Panc1 (cell line): ENCODE results near the gene NR5A1. TPM values are rescaled to one million over a fixed set of nuclear protein-coding genes. Genes with fewer than 3 reads are reported as not detected.

ENCODE experiments used
- ATAC-seq: fragments of 200-7000 bp; cut with Tn5 transposase; 2 replicates; pipeline ENCODE4 v1.9.1; 2020; ENCODE audit warnings: mild to moderate bottlenecking, moderate library complexity
- BruUV-seq: library from RNA; stranded (reverse); fragments of 400-500 nt; replicated peaks from 2 replicates; lab custom pipeline; 2021; lab: Mats Ljungman, UMichigan
- CTCF ChIA-PET: fragments of 300-600 bp; sonication (Branson Sonifier 250); formaldehyde crosslinking; loops from one replicate; lab custom pipeline; 2022; ENCODE audit warnings: antibody characterized with exemption; lab: Charles Lee
- POLR2A ChIA-PET: fragments of 300-600 bp; sonication (Branson Sonifier 250); formaldehyde crosslinking; loops from one replicate; lab custom pipeline; 2022; ENCODE audit warnings: antibody characterized with exemption; lab: Charles Lee
- DNase-seq: peaks from one replicate; pipeline ENCODE4 v3.0.0-alpha.2; 2010; ENCODE audit warnings: low read depth, low spot score
- H3K27ac ChIP-seq: 2 replicates; pipeline ENCODE4 v1.5.1; 2011; ENCODE audit warnings: mild to moderate bottlenecking, low read length, inconsistent platforms
- H3K27me3 ChIP-seq: fragments of 200-500 bp; sonication (Bioruptor generic); 2 replicates; pipeline ENCODE4 v1.6.0; 2014; ENCODE audit warnings: low read length, inconsistent platforms; ENCODE audit not compliant: control insufficient read depth, insufficient read depth
- H3K36me3 ChIP-seq: fragments of 200-500 bp; sonication (Bioruptor generic); 2 replicates; pipeline ENCODE4 v1.5.1; 2014; ENCODE audit warnings: inconsistent platforms, mild to moderate bottlenecking, low read length, moderate library complexity; ENCODE audit not compliant: control insufficient read depth, insufficient read depth
- H3K4me1 ChIP-seq: 2 replicates; pipeline ENCODE4 v1.5.1; 2011; ENCODE audit warnings: inconsistent platforms, mild to moderate bottlenecking, low read length, moderate library complexity; ENCODE audit not compliant: control insufficient read depth, insufficient read depth
- H3K4me3 ChIP-seq, 2 experiments: 2 replicates each; pipeline ENCODE4 v1.5.1; 2011 to 2012; ENCODE audit warnings: low read depth in 2 of 2, low read length in 2 of 2, mild to moderate bottlenecking in 2 of 2, inconsistent platforms in 1 of 2, moderate library complexity in 1 of 2
- H3K9me3 ChIP-seq: fragments of 200-500 bp; sonication (Bioruptor generic); 2 replicates; pipeline ENCODE4 v1.5.1; 2014; ENCODE audit warnings: low read depth, mild to moderate bottlenecking, inconsistent platforms, low read length, moderate library complexity; ENCODE audit not compliant: control insufficient read depth, insufficient read depth
- POLR2AphosphoS5 ChIP-seq: IDR thresholded peaks from 2 replicates; pipeline ENCODE4 v1.6.1; 2012; ENCODE audit warnings: mild to moderate bottlenecking, low read depth, low read length, moderate library complexity
- SIN3A ChIP-seq: IDR thresholded peaks from 2 replicates; pipeline ENCODE4 v1.6.1; 2012; ENCODE audit warnings: low read depth, mild to moderate bottlenecking, low read length, moderate library complexity, borderline replicate concordance; ENCODE audit not compliant: insufficient read depth
- TCF7L2 ChIP-seq: IDR thresholded peaks from 2 replicates; pipeline ENCODE4 v1.6.1; 2011; ENCODE audit warnings: mild to moderate bottlenecking, low read depth, low read length, inconsistent platforms
- in situ Hi-C: cut with HindIII; loops from 2 replicates; pipeline ENCODE4 v1.10.0; 2016; ENCODE audit warnings: low sequenced_read_pairs, low pct_unique_long_range_greater_than_20kb
- intact Hi-C: fragments of 100-400 bp; cut with micrococcal nuclease; formaldehyde crosslinking; loops from one replicate; pipeline ENCODE4 v1.10.0; 2022; ENCODE audit not compliant: unreplicated experiment
- total RNA-seq: library from RNA; stranded (reverse); gene quantifications from one replicate; pipeline ENCODE4 v1.2.1, GENCODE V29; 2021; ENCODE audit not compliant: unreplicated experiment
- TF ChIP-seq, protein P1 (sequence below): fragments of 450-650 bp; IDR thresholded peaks from 2 replicates; pipeline ENCODE4 v1.5.1; 2017; ENCODE audit warnings: mild to moderate bottlenecking
- TF ChIP-seq, protein P2 (sequence below), 2 experiments: IDR thresholded peaks; 2 replicates each; pipeline ENCODE4 v1.6.1; 2011 to 2012; ENCODE audit warnings: low read depth in 2 of 2, control low read depth in 1 of 2, low read length in 1 of 2, mild to moderate bottlenecking in 1 of 2, moderate library complexity in 1 of 2; ENCODE audit not compliant: insufficient read depth in 1 of 2

The NR5A1 gene
- total RNA-seq, 1 experiment from 2014 or later = 2.5 TPM

DNA sequence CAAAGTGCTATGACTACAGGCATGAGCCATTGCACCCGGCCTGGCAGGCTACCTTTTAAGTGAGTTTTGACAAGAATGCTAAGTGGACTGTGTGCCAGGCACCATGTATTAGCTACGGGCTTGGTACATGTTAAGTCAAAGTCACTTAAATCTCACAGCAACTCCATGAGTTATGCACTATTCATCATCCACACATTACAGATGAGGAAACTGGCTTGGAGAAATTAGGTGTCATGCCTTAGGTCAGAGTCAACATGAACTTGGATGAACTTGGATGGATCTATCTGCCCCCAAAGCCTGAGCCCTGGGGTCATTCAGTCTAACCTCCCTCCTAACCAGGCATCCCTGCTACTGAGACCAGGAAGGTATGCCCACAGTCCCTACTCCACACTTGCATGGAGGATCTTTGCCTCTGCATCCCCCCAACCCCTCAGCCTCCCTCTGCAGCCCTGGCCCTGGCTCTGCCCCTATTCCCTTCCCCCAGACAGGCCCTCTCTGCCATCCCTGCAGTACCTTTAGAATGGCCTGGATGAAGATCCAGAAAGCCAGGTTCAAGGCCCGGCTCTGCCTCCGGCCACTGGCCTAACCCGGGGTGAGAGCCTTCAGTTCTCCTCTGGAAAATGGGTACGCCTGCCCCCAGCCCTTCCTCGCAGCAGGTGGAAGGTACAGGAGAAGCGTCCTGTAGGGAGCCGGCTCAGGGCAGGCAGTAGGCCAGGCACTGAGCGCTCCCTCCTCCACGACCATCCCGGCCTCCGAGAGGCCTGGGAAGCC, 57.6 kb downstream of the NR5A1 start:
- ChIA-PET POLR2A (no interaction called here), CTCF (no interaction called here)
- in situ Hi-C loops = no loop called here
- H3K4me1 ChIP-seq = no peaks in the 10 kb centered on the region
- no peak overlapping the region for H3K27ac ChIP-seq
- no peak for ATAC-seq
- BruUV-seq = no TSS peak
- H3K27me3 ChIP-seq = no peaks in the 10 kb centered on the region
- no peak for DNase-seq
- no peak overlapping the region for H3K4me3 ChIP-seq
- TF ChIP-seq, protein P1, sequence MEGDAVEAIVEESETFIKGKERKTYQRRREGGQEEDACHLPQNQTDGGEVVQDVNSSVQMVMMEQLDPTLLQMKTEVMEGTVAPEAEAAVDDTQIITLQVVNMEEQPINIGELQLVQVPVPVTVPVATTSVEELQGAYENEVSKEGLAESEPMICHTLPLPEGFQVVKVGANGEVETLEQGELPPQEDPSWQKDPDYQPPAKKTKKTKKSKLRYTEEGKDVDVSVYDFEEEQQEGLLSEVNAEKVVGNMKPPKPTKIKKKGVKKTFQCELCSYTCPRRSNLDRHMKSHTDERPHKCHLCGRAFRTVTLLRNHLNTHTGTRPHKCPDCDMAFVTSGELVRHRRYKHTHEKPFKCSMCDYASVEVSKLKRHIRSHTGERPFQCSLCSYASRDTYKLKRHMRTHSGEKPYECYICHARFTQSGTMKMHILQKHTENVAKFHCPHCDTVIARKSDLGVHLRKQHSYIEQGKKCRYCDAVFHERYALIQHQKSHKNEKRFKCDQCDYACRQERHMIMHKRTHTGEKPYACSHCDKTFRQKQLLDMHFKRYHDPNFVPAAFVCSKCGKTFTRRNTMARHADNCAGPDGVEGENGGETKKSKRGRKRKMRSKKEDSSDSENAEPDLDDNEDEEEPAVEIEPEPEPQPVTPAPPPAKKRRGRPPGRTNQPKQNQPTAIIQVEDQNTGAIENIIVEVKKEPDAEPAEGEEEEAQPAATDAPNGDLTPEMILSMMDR = no peak
- TF ChIP-seq TCF7L2 = no peak
- TF ChIP-seq SIN3A = no peak
- no peak for TF ChIP-seq POLR2AphosphoS5
- TF ChIP-seq, protein P2, sequence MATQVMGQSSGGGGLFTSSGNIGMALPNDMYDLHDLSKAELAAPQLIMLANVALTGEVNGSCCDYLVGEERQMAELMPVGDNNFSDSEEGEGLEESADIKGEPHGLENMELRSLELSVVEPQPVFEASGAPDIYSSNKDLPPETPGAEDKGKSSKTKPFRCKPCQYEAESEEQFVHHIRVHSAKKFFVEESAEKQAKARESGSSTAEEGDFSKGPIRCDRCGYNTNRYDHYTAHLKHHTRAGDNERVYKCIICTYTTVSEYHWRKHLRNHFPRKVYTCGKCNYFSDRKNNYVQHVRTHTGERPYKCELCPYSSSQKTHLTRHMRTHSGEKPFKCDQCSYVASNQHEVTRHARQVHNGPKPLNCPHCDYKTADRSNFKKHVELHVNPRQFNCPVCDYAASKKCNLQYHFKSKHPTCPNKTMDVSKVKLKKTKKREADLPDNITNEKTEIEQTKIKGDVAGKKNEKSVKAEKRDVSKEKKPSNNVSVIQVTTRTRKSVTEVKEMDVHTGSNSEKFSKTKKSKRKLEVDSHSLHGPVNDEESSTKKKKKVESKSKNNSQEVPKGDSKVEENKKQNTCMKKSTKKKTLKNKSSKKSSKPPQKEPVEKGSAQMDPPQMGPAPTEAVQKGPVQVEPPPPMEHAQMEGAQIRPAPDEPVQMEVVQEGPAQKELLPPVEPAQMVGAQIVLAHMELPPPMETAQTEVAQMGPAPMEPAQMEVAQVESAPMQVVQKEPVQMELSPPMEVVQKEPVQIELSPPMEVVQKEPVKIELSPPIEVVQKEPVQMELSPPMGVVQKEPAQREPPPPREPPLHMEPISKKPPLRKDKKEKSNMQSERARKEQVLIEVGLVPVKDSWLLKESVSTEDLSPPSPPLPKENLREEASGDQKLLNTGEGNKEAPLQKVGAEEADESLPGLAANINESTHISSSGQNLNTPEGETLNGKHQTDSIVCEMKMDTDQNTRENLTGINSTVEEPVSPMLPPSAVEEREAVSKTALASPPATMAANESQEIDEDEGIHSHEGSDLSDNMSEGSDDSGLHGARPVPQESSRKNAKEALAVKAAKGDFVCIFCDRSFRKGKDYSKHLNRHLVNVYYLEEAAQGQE (IDR thresholded peaks at IDR 0.05; ENCODE audit: insufficient read depth in 1 of 2, low read depth in 2 of 2, low read length in 1 of 2) = no peak
- intact Hi-C loops = no loop called here
- no peaks in the 10 kb centered on the region for H3K9me3 ChIP-seq
- H3K36me3 ChIP-seq = no peaks in the 10 kb centered on the region

DNA sequence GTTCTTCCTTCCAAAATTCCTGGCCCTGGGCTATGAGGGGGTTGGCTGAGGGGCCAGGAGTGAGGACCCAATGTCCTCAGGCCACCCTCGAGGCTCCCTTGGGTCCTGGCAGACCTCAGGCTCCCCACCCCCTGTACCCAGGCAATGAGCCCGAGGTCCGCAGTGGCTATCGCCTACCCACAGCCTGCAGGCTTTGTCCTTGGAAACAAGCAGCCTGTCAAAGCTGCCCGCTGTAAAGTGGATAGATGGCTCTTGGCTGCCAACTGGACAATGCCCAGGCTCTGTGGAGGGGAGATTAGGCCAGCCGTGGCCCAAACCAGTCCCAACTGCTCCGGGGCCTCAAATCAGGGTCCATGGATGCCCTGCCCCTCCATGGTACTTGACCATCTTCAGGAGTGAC, 59.2 kb downstream of the NR5A1 start:
- ChIA-PET POLR2A (no interaction called here), CTCF (interaction anchor here (0.6 kb wide), 1 partner anchor 47 kb away, joined by 6 read pairs; no protein-coding TSS in a partner anchor)
- BruUV-seq = no TSS peak
- no peak overlapping the region for H3K27ac ChIP-seq
- TF ChIP-seq, protein P1 = no peak
- TF ChIP-seq, protein P2 (IDR thresholded peaks at IDR 0.05; ENCODE audit: insufficient read depth in 1 of 2, low read depth in 2 of 2, low read length in 1 of 2) = no peak
- TF ChIP-seq POLR2AphosphoS5 (no peak), SIN3A (no peak)
- in situ Hi-C loops = no loop called here
- H3K36me3 ChIP-seq = no peaks in the 10 kb centered on the region
- H3K9me3 ChIP-seq = no peaks in the 10 kb centered on the region
- H3K27me3 ChIP-seq = no peaks in the 10 kb centered on the region
- intact Hi-C loops = no loop called here
- ATAC-seq = no peak
- no peaks in the 10 kb centered on the region for H3K4me1 ChIP-seq
- no peak overlapping the region for H3K4me3 ChIP-seq
- DNase-seq = no peak
